ENCODE measurements around the gene PPARGC1A. TPM values are rescaled to one million over a fixed set of nuclear protein-coding genes. Genes with fewer than 3 reads are reported as not detected.

The PPARGC1A gene
- total RNA-seq, 1 donor from 2014 or later: 28.9 TPM

DNA sequence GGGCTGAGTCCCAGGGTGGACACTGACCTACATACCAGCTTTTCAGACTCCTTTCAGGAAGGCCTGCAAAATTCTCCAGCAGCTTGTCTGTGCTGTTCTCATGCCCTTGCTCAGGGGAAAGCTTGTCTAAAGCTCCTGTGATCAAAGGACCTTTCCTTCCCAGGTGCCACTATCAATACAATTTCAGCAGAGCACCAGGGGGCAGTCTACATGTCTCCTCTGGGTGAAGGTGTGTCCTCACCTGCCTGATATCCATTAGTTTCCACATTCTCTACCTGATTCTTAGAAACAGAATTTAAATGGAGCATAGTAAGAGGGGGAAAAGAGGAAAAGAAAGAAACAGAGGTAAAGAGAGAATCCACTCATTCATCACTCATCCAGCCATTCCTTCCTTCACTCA is 114.2 kb downstream of the PPARGC1A start:
- no peak for DNase-seq (ENCODE audit: low spot score)

DNA sequence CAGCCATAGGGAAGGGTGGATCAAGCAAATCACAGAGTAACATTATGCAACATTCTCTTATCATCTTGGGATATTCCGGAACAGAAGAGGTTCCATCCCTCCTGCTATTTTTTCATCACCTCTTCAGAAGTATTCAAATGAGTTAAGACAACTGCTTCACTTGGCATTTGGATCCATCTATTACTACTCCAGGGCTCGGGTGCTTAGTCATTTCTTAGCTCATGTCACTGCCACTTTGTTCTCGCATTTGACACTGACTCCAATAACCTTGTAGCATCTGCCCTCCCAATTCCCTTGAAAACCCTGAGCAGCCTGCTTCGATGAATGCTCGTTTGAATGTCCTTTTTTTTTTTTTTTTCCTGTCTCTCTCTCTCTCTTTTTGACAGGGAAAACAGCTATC is 114.9 kb downstream of the PPARGC1A start:
- no peak for DNase-seq (ENCODE audit: low spot score)

DNA sequence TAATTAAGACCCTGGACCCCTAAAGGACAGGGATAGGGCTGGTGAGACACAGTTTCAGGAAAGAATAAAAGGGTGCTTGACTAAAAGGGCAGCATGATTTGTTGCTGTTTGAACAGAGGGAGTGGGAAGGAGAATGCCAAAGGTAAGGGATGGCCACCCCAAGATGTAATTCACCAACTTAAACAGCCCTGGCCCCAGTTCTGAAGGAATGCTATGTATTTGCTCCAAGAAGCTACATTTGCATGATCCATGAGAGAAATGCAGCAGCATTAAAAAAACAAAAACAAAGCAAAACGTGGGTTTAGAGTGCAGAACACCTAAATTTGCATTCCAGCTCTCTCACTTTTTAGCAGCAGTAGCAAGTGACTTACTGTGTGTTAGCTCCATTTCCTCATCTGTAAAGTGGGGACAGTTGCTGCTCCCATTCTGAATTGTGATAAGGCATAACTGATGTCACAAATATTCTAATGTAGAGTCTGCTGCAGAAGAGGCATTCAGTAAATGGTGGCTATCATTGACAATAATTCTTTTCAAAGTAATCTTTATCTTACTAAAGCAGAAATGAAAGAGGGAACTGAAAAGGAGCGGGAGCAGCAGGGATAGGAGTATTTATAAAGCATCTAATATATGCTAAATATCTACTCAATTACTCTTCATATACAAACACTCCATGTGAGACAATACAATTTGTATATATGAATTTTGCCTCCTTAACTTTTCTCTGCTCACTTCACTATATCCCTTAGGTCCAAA is 115.8 kb downstream of the PPARGC1A start:
- no peak for DNase-seq (ENCODE audit: low spot score)

DNA sequence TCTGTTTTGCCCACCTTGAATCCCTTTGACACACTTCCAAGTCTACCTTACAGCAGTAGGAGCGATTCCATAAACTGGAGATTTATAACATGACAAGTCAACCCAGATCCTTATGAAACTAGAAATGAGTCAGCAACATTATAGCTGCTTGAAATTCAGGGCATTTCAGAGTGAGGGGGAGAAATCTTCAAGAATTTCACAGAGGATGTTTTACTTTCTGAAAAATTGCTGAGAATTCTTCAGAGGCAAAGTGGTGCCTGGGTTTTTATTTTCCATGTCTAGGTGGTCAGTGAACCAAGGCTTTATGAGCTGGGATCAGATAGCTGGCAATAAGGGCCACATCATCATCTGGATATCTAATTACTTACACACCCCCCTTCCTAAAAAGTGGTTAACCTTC is 119.8 kb downstream of the PPARGC1A start:
- DNase-seq (ENCODE audit: low spot score): no peak

DNA sequence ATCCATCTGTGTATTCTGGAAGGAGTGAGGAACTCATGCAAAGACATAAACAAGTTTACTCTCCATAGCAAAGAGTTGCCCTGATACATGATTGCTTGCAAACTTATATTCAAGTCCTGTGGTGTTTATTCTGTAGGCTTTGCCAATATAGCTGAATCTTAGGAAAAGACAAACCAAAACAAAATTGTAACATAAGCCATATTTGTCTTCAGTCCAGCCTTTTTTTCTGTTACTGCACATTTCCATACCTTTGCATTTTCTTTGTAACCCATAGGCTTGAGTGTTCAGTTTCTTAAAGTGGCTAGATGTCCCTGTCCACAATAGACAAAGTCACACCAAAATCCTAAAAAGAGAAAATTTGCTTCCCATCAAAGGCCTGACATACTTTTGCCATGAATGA is 120.4 kb downstream of the PPARGC1A start:
- no peak for DNase-seq (ENCODE audit: low spot score)

DNA sequence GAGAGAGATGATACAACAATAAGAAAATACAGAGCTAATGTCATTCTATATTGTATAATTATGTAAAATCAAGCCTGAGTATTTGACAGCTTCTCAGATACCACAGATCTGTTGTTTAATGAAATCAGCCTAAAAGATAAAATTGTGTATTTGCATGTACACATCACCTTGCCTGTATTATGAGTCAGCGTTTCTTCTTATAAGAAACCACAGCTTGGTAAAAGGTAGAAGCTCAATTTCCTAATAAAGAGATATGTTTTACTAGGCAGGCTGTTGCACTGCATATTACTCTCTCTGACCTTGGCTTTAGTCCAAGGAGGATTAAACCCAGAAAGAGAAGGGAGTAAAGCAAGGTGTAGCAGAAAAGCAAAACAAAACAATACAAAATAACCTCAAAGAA is 121.3 kb downstream of the PPARGC1A start:
- no peak for DNase-seq (ENCODE audit: low spot score)

DNA sequence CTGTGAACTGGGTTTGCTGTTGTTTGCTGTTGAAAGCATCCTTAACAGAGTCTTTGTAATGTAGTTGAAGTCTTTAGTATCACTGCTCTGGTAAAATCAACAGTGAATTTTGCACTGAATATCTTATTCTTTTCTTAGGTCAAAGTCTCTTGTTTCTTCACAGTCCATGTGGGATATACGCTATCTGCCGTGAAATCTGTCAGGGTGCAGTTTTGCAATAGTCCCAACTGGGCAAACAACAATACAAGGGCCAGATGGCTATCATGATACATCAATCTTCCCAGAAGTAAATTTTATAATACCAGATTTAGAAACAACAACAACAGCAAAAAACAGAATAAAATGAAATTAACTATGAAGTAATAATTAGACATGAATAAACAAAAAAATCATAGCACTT is 123.5 kb downstream of the PPARGC1A start:
- DNase-seq (ENCODE audit: low spot score): no peak

DNA sequence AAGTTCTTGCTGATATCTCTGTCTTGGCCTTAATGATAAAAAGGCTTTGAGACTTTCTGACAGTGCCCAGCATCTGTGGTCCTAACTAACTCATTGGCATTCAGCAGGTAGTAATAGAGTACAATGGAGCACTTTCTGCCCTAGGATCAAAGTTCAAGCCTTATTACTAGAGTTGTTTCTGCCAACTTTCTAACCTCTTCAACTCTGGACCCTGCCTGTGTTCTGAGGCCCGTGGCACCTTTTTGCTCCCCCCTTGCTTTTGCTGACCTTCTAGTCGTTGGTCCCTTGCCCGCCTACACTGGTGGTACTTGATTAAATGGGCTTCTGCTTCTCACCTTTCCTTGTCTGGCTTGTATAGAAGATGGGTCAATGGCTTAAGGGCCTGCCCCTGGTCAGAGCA is 126.3 kb downstream of the PPARGC1A start:
- DNase-seq (ENCODE audit: low spot score): no peak

DNA sequence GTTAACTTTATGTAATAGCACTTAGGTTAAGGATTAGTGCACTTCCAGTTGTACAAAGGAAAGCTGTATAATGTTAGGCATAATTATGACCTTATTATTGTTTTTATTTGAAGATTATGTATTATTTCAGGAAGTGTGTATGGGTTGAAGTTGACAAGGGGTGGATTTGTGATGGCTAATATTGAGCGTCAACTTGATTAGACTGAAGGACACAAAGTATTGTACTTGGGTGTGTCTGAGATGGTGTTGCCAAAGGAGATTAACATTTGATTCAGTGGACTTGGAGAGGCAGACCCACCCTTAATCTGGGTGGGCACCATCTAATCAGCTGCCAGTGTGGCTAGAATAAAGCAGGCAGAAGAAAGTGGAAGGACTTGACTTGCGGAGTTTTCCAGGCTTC is 127.3 kb downstream of the PPARGC1A start:
- no peak for DNase-seq (ENCODE audit: low spot score)

DNA sequence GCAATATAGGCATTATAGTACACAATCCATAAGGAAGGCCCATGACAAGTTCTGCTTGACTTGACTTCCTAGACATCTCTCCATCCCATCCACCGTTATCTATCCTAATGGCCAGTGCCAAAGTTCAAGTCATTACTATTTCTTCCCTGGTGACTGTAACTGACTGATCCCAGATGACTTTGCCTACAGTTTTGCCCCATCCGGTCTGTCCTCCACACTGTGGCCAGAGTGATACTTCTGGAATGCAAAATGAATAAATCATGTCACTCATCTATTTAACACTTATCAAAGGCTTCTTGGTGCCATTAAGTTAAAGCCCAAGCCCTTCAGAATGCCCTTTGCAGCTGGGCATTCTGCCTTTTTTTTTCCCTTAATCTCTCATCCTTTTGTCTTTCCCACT is 130.8 kb downstream of the PPARGC1A start:
- DNase-seq (ENCODE audit: low spot score): no peak

DNA sequence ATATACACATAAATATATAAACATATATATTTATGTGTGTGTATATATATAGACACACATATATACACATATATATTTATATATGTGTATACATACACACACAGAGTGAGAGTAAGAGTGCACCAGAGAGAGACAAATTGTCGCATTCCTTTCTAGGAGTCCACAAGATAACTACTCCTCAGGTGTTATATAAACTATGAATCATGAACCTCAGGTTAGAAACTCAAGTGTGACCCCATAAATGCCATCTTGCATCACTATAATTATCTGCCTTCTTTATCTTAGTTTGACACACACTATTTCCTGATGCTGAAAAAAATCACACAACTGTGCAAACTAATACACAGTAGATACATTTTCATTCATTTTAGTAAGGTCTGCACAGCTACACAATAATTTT is 135.2 kb downstream of the PPARGC1A start:
- no peak for DNase-seq (ENCODE audit: low spot score)

DNA sequence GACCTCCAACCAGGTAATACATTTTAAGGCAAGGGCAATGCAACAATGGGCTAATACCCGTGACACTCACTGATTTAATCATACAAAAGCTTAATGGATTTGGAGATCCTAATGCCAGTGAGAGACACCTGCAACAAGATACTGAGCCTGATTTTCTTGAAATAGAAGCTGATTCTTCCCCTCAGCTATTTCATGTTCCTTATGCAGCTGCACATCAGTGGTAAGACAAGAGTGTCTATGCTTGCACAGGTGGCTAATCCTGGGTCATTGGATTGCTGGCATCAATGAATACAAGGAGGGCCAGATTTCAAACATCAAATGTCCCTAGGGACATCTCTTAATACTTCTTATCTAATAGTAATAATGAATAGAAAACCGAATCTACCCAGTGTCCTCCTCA is 139.7 kb downstream of the PPARGC1A start:
- DNase-seq (ENCODE audit: low spot score): no peak

DNA sequence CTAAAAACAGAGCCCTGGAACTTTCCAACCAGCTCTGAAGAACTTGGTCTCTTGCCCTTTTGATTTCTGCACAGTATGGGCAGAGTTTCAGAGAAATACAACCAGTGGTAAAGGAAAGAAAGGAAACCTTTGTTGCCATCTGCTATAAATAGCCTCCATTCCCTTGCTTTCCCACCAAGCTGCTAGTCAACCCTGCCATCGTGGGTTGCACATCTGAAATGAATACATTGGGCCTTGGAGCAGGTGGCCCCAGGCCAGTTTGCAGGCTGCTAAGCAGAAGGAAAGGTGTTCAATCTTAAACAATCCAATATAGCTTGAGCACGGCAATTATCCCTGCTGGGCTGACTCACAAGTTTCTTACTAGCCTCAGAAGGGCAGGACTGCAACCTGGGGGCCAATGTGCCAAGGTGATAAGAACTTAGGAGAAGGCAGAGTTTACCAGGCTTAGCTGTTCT is 142.5 kb downstream of the PPARGC1A start:
- DNase-seq (ENCODE audit: low spot score): no peak

DNA sequence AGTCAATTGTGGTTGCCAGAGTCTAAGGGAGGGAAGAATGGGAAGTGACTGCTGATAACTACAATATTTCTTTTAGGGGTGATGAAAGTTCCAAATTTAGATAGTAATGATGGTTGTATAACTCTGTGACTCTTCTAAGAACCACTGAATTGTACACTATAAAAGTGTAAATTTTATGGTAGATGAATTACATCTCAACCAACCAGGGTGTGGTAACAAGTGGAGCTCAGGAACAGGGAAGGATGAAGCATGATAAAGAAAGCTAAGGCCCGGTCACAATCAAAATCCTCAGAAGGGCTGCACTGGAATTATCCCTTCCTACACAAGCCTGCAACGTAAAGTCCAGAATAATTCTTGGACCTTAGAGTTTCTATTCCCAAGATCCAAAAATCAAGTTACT is 143.2 kb downstream of the PPARGC1A start:
- DNase-seq (ENCODE audit: low spot score): no peak

DNA sequence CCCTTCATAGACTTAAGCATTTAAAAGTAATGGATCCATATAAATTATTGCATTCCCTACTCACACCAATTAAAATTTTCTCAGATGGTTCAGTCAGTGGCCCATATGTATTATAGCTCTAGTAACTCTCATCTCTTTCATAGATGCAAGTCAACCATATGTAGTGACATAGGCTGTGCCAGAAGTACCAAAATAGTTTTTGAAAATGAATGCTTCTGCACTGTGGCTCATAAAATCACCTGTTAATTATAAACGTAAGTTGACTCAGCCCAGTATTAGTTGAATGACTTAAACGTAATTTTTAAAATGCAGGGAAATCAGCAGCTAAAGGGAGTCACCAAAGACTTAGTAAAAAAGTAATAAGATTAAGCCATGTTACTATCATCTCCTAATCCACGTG is 143.8 kb downstream of the PPARGC1A start:
- DNase-seq (ENCODE audit: low spot score): no peak

DNA sequence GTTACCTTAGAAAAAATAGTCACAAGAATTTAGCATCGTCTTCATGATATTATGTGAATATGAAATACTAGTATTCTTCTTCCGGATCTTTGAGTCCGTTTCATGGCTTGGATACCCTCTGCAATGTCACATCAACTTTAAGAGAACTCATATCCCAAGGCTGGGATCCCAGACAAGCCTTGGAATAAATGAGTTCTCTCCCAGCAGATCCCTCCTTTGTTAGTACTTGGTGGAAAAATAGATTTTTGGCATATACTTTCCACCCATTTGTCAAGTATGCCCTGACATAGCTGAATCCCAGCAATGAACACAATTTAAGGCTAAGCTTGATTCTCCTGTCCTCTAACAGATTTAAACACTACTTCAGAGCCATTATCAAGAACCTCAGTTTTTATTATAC is 144.5 kb downstream of the PPARGC1A start:
- DNase-seq (ENCODE audit: low spot score): no peak

All from mucosa of gallbladder (tissue), 1 donor.